A549 treated with RU486 at 1 μM for 4 hours (cell line): ENCODE results near the gene ACTA1. TPM values are rescaled to one million over a fixed set of nuclear protein-coding genes. Genes with fewer than 3 reads are reported as not detected.

Experiments
- total RNA-seq: library from RNA; stranded (reverse); fragments of 200-300 nt; extraction: Qiagen RNA extraction; gene quantifications from 5 replicates; pipeline ENCODE4 v1.2.3, GENCODE V29; 2022; ENCODE audit warnings: low read depth

The ACTA1 gene
- 0.09 to 0.29 TPM (median 0.13 TPM) in 5 replicates for total RNA-seq

GRCh38 chr1:229434005-229434640 lies at the start of gene ACTA1:
Gene ACTA1 (minus strand): TSS chr1:229434094. CDS start chr1:229433115, 979 bp downstream.

Other genes with a start within 250 kb of the ACTA1 start
- gene RAB4A, start 163.0 kb downstream of the ACTA1 start, total RNA-seq, result 39.7 to 49.5 TPM (median 45.1 TPM) in 5 replicates
- 2.5 to 7.0 TPM (median 6.6 TPM) in 5 replicates for gene CCSAP, start 91.0 kb downstream of the ACTA1 start, total RNA-seq
- 18.0 to 23.9 TPM (median 20.0 TPM) in 5 replicates for gene NUP133, start 74.2 kb upstream of the ACTA1 start, total RNA-seq
- gene ABCB10, start 124.6 kb upstream of the ACTA1 start, total RNA-seq, result 13.6 to 19.5 TPM (median 19.3 TPM) in 5 replicates
- 18.9 to 22.6 TPM (median 22.5 TPM) in 5 replicates for gene TAF5L, start 192.0 kb upstream of the ACTA1 start, total RNA-seq
- 13.1 to 16.2 TPM (median 14.9 TPM) in 5 replicates for gene URB2, start 192.2 kb upstream of the ACTA1 start, total RNA-seq